ENCODE measurements around the gene TSPEAR. TPM values are rescaled to one million over a fixed set of nuclear protein-coding genes. Genes with fewer than 3 reads are reported as not detected.

The TSPEAR gene
- total and polyA plus RNA-seq, 7 donors: not detected

GRCh38 chr21:44684077-44684476, 27.3 kb downstream of the TSPEAR start:
- DNase-seq (no peak), ATAC-seq (no peak)
- Histone ChIP-seq H3K4me3 (no peak overlapping the region), H3K9me3 (no peaks in the 10 kb centered on the region), H3K4me1 (no peaks in the 10 kb centered on the region), H3K27ac (no peak overlapping the region), H3K36me3 (ENCODE audit: insufficient read depth in 1 of 2, low read depth in 1 of 2) (no peaks in the 10 kb centered on the region), H3K27me3 (ENCODE audit: insufficient read depth in 3 of 3, low read length in 2 of 3) (peaks cover 0 to 56% (median 11%) of the 10 kb centered on the region in 3 donors)
- intact Hi-C loops (cut with DNase I): no loop called here
- TF ChIP-seq CTCF (IDR thresholded peaks at IDR 0.05): no peak
- WGBS, 3 donors: 71 to 80% (median 77%) methylated on average over 7 of the region's 7 CpGs

- H3K27me3 ChIP-seq (ENCODE audit: insufficient read depth in 3 of 3, low read length in 2 of 3): peaks cover 0 to 49% (median 10%) of the 10 kb centered on the region in 3 donors
- H3K4me3 ChIP-seq: no peak overlapping the region
- no peaks in the 10 kb centered on the region for H3K9me3 ChIP-seq
- intact Hi-C loops (cut with DNase I): no loop called here
- DNase-seq: no peak
- ATAC-seq: no peak
- no peak for TF ChIP-seq CTCF (IDR thresholded peaks at IDR 0.05)
- no peaks in the 10 kb centered on the region for H3K4me1 ChIP-seq
- no peak overlapping the region for H3K27ac ChIP-seq
- WGBS, 3 donors: 64 to 79% (median 78%) methylated on average over 15 of the region's 15 CpGs
- H3K36me3 ChIP-seq (ENCODE audit: insufficient read depth in 1 of 2, low read depth in 1 of 2): no peaks in the 10 kb centered on the region
Measured at GRCh38 chr21:44682580-44683151, 28.7 kb downstream of the TSPEAR start.

DNA sequence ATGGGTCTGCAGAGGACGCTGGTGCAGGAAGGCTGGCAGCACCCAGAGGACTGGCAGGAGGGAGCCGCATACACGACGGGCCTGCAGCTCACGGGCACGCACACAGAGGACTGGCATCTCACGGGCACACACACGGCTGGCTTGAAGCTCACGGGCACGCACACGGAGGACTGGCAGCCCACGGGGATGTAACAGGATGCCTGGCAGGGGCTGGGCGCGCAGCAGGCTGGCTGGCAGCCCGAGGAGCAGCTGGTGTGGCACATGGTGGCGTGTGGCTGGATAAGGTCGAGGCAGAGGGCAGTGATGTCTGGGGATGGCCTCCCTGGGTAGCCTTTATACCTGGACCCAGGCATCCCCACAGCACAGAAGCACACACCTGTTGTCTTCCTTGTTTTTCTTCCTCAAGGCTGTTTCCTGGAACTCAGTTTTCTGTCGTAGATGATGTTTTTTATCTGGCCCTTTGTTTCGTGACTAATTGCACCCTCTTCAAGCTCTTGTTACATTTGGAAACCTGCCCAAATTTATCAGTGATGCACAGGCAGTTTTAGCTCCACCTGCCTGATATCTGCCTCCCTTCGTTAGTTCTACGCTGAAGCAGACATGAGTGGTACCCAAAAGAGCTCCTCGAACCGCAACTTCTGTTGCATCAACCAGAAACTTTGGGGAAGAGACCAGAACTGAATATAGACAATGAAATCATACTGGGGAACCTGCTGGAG, 29.4 kb downstream of the TSPEAR start, which contains the start of gene KRTAP12-1:
Gene KRTAP12-1 (minus strand): TSS at position 303 of the 719 bp plus-strand sequence. CDS start 40 bp downstream, at position 263.
- H3K4me1 ChIP-seq: no peaks in the 10 kb centered on the region
- no peaks in the 10 kb centered on the region for H3K9me3 ChIP-seq
- DNase-seq (no peak), ATAC-seq (no peak)
- no peak within 1 kb of the TSS for H3K4me3 ChIP-seq
- intact Hi-C loops (cut with DNase I): no loop called here
- 31 to 39% (median 34%) methylated on average over 23 of the region's 23 CpGs for WGBS, 3 donors
- no peak within 1 kb of the TSS for H3K27ac ChIP-seq
- H3K27me3 ChIP-seq (ENCODE audit: insufficient read depth in 3 of 3, low read length in 2 of 3): peaks cover 0 to 42% (median 10%) of the 10 kb centered on the region in 3 donors
- TF ChIP-seq CTCF (IDR thresholded peaks at IDR 0.05): no peak
- no peaks in the 10 kb centered on the region for H3K36me3 ChIP-seq (ENCODE audit: insufficient read depth in 1 of 2, low read depth in 1 of 2)

DNA sequence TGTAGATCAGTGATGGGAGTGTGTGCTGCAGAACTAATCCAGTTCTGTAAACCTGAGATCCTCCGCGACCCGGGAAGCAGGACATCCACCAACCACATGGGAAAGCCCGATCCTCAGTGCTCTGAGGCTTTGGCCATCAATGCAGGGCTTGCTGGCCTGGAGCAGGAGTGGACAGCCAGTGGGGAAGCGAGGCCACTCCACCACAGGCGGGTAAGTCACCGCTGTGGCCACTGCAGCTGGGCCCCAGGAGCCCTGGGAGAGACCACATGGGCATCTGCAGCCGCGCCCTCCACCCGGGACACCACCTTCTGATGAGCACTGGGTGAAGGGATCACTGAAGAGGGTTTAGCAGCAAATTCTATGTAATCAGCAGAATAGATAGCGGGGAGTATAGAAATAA, 30.2 kb downstream of the TSPEAR start:
- DNase-seq (no peak), ATAC-seq (no peak)
- 65 to 77% (median 71%) methylated on average over 10 to 11 of the region's 11 CpGs for WGBS, 3 donors
- TF ChIP-seq CTCF (IDR thresholded peaks at IDR 0.05): no peak
- Histone ChIP-seq H3K4me1 (no peaks in the 10 kb centered on the region), H3K27me3 (ENCODE audit: insufficient read depth in 3 of 3, low read length in 2 of 3) (peaks cover 0 to 34% (median 10%) of the 10 kb centered on the region in 3 donors), H3K4me3 (no peak overlapping the region), H3K27ac (no peak overlapping the region), H3K9me3 (no peaks in the 10 kb centered on the region), H3K36me3 (ENCODE audit: insufficient read depth in 1 of 2, low read depth in 1 of 2) (no peaks in the 10 kb centered on the region)
- intact Hi-C loops (cut with DNase I): no loop called here

Measured in psoas muscle (tissue), 8 donors.